Effector memory CD4-positive, alpha-beta T cell (primary cell): ENCODE measurements around the gene PLOD1.
"Not testable (repeated sequence)": the region's sequence is repeated elsewhere in the genome, so short reads cannot be mapped to it uniquely, and the experiment has no call there.

Source experiments
- DNase-seq, 3 donors: peaks; one replicate each; pipeline ENCODE4 v3.0.0-alpha.2; 2020
- H3K27ac ChIP-seq: 2 replicates; pipeline ENCODE4 v1.7.0; 2013; ENCODE audit warnings: mild to moderate bottlenecking, low read length, moderate library complexity; ENCODE audit not compliant: insufficient read depth, poor library complexity, severe bottlenecking
- H3K27me3 ChIP-seq: replicated peaks from 2 replicates; pipeline ENCODE4 v1.7.0; 2013; ENCODE audit warnings: mild to moderate bottlenecking, low read length; ENCODE audit not compliant: insufficient read depth, control insufficient read depth, poor library complexity, severe bottlenecking
- H3K36me3 ChIP-seq: 2 replicates; pipeline ENCODE4 v1.7.0; 2013; ENCODE audit warnings: mild to moderate bottlenecking, low read length, moderate library complexity; ENCODE audit not compliant: control insufficient read depth, insufficient read depth
- H3K4me1 ChIP-seq: 2 replicates; pipeline ENCODE4 v1.7.0; 2013; ENCODE audit warnings: low read length, mild to moderate bottlenecking; ENCODE audit not compliant: control insufficient read depth, insufficient read depth, poor library complexity, severe bottlenecking
- H3K4me3 ChIP-seq: 2 replicates; pipeline ENCODE4 v1.7.0; 2013; ENCODE audit warnings: low read length, low read depth, mild to moderate bottlenecking; ENCODE audit not compliant: insufficient read depth, poor library complexity, severe bottlenecking
- H3K9me3 ChIP-seq: 2 replicates; pipeline ENCODE4 v1.7.0; 2013; ENCODE audit warnings: mild to moderate bottlenecking, low read length, moderate library complexity; ENCODE audit not compliant: control insufficient read depth

PLOD1 gene

DNA sequence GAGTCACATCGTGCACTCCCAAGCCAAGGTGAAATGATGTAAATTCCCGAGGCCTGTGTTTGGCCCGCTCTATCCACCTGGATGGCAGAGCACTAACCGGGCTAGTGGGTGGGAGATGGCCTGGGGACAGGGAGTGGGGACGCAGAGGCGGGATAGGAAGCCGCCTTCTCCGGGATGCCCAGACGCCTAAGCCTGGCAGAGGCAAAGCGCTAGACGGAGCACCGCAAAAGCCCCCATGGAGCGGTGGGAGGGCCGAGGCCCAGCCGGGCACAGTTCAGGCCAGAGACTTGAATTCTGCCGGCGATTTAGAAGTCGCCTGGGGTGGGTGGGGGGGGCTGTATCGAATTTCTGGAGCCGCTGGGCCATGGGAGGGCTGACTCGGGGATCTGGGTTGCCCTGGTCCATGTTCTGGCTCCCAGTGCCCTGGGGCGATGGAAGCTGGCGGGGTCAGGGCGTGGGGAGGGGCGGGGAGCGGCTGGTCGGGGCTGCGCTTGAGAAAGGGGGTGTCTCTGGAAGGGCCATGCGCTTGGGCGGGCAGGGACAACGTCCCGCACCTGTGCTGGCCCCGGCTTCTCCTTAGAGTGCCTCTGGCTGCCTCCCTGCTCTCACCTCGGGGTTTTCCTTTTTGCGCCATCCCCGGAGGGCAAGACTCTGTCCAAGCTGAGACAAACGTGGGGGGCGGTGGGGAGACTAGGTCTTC, 36.3 kb upstream of the PLOD1 start:
- Histone ChIP-seq H3K36me3 (no peaks in the 10 kb centered on the region), H3K27ac (no peak overlapping the region), H3K4me1 (no peaks in the 10 kb centered on the region), H3K27me3 (peaks cover 25% of the 10 kb centered on the region), H3K4me3 (no peak overlapping the region), H3K9me3 (no peaks in the 10 kb centered on the region)
- DNase-seq = no peak

- peaks cover 24% of the 10 kb centered on the region for H3K27me3 ChIP-seq
- DNase-seq = no peak
- H3K27ac ChIP-seq = no peak overlapping the region
- no peaks in the 10 kb centered on the region for H3K36me3 ChIP-seq
- no peak overlapping the region for H3K4me3 ChIP-seq
- no peaks in the 10 kb centered on the region for H3K4me1 ChIP-seq
- H3K9me3 ChIP-seq = no peaks in the 10 kb centered on the region
These were observed 35.6 kb upstream of the PLOD1 start for GRCh38 chr1:11898831-11899467.

- H3K4me1 ChIP-seq, DNase-seq, H3K27ac ChIP-seq, H3K4me3 ChIP-seq, H3K36me3 ChIP-seq, H3K9me3 ChIP-seq: not testable (repeated sequence)
- peaks cover 22% of the 10 kb centered on the region for H3K27me3 ChIP-seq
These were observed 33.1 kb upstream of the PLOD1 start for GRCh38 chr1:11901446-11901845.

- no peak for DNase-seq
- no peak overlapping the region for H3K27ac ChIP-seq
- peaks cover 15% of the 10 kb centered on the region for H3K27me3 ChIP-seq
- peaks cover 12% of the 10 kb centered on the region for H3K4me1 ChIP-seq
- no peak overlapping the region for H3K4me3 ChIP-seq
- H3K36me3 ChIP-seq = no peaks in the 10 kb centered on the region
- H3K9me3 ChIP-seq = no peaks in the 10 kb centered on the region
These were observed 31.3 kb upstream of the PLOD1 start for GRCh38 chr1:11903210-11903609.

GRCh38 chr1:11904156-11904555, 30.4 kb upstream of the PLOD1 start:
- not testable (repeated sequence) for H3K27ac ChIP-seq, H3K9me3 ChIP-seq, H3K27me3 ChIP-seq, H3K36me3 ChIP-seq, H3K4me3 ChIP-seq, DNase-seq
- H3K4me1 ChIP-seq = peaks cover 12% of the 10 kb centered on the region

DNA sequence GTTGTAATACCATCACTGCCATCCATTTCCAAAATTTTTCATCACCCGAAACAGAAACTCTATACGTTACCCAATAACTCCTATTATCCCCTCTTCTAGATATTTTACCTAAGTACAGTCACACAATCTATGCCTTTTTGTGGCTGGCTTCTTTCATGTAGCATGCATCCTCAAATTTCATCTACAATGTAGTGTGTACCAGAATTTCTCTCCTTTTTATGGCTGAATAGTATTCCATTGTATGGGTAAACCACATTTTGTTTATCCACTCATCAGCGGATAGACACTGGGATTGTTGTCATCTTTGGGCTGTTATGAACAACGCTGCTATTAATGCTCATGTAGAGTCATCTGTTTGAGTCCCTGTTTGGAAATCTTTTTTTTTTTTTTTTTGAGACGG, 29.5 kb upstream of the PLOD1 start:
- no peak overlapping the region for H3K27ac ChIP-seq
- peaks cover 16% of the 10 kb centered on the region for H3K4me1 ChIP-seq
- no peaks in the 10 kb centered on the region for H3K9me3 ChIP-seq
- no peak for DNase-seq
- no peaks in the 10 kb centered on the region for H3K27me3 ChIP-seq
- no peak overlapping the region for H3K4me3 ChIP-seq
- H3K36me3 ChIP-seq = no peaks in the 10 kb centered on the region

DNA sequence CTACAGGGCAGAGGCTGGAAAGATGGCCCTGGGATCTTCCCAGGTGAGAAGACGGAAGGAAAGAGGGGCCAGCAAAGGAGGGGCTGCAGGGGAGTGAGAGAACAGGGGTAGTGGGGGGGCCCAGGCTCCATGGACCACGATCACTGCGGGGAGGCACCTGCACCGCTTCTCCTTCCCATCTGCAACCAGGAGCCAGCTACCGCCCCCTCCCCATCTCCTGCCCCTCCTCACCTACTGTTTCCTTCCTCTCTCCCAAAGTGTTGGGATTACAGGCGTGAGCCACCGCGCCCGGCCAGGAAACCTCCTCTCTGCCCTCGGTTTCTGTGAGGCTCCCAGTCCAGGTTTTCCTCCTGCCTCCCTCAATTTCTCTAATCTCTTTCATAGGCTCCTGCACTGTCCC, 27.6 kb upstream of the PLOD1 start:
- Histone ChIP-seq H3K27ac (no peak overlapping the region), H3K36me3 (no peaks in the 10 kb centered on the region), H3K27me3 (no peaks in the 10 kb centered on the region), H3K4me1 (peaks cover 16% of the 10 kb centered on the region), H3K4me3 (no peak overlapping the region), H3K9me3 (no peaks in the 10 kb centered on the region)
- DNase-seq = no peak

GRCh38 chr1:11907275-11908094, 27.0 kb upstream of the PLOD1 start:
- DNase-seq = peak; percentile 83 to 87 (median 86)
- Histone ChIP-seq H3K36me3 (no peaks in the 10 kb centered on the region), H3K4me3 (no peak overlapping the region), H3K27ac (peak overlapping the region; percentile 97), H3K4me1 (peaks cover 16% of the 10 kb centered on the region), H3K9me3 (no peaks in the 10 kb centered on the region), H3K27me3 (no peaks in the 10 kb centered on the region)

DNA sequence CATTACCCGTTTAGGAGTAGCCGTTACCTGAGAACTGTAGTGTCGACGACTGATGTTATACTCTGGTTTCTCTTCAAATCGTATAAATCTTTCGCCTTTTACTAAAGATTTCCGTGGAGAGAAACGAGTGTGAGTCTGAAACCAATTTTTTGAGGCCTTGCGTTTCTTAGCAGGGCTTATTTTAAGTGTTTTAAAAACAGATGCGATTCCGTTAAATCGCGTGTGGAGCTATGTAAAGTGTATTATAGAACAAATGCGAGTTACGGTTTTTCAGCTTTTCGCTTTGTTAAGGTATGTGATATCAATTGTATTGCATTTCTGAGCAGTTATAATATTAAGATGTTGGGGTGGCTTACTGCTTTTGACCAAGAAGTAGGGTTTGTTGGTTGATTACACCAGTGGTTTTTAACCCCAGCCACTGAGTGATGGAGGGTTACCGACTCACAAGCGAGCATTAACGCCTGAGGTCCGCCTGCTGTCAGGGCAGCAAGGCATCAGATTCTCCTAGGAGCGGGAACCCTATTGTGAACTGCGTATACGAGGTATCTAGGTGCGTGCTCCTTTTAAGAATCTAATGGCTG, 26.3 kb upstream of the PLOD1 start:
- Histone ChIP-seq H3K4me1 (peaks cover 16% of the 10 kb centered on the region), H3K36me3 (no peaks in the 10 kb centered on the region)

DNA sequence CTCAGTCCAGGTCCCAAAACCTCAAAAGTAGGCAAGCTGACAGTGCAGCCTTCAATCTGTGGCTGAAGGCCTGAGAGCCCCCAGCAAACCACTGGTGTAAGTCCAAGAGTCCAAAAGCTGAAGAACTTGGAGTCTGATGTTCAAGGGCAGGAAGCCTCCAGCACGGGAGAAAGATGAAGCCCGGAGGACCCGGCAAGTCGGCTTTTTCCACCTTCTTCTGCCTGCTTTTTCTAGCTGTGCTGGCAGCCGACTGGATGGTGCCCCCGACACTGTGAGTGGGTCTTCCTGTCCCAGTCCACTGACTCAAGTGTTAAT, 23.6 kb upstream of the PLOD1 start:
- H3K4me1 ChIP-seq, H3K4me3 ChIP-seq, H3K27me3 ChIP-seq, H3K36me3 ChIP-seq, H3K9me3 ChIP-seq, H3K27ac ChIP-seq, DNase-seq: not testable (repeated sequence)

More for the DNA sequence above, 26.3 kb upstream of the PLOD1 start:
- no peaks in the 10 kb centered on the region for H3K9me3 ChIP-seq
- H3K27ac ChIP-seq = peak overlapping the region; percentile 97
- peak overlapping the region; percentile 68 for H3K4me3 ChIP-seq
- no peaks in the 10 kb centered on the region for H3K27me3 ChIP-seq
- peak in 2 of 3 donors; percentile 61 to 68 for DNase-seq
